ENCODE data around the gene NR6A1. TPM values are rescaled to one million over a fixed set of nuclear protein-coding genes. Genes with fewer than 3 reads are reported as not detected.

Gene NR6A1
- total RNA-seq, 1 donor = 1.2 TPM

DNA sequence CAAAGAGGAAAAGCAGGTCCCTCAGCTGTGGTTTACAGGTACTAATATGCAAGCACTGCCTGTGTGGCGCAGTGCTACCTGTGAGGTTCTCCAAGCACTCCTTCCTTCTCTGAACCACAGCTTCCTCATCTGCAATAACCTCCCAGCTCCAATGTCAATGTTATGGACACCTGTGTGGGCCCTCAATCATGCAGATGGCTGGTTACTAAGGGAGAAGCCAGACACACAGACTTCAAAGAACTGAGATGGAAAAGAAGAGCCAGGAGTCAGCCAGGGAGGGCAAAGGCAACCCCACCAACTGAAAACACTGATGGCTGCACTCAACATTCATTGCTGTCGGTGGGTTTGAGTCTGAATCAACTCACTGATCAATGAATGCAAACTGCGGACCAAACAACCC, 77.7 kb downstream of the NR6A1 start:
- DNase-seq (ENCODE audit: low read depth) = no peak
- no peak overlapping the region for H3K4me3 ChIP-seq (ENCODE audit: low read depth, low read length)
- TF ChIP-seq, protein P1, sequence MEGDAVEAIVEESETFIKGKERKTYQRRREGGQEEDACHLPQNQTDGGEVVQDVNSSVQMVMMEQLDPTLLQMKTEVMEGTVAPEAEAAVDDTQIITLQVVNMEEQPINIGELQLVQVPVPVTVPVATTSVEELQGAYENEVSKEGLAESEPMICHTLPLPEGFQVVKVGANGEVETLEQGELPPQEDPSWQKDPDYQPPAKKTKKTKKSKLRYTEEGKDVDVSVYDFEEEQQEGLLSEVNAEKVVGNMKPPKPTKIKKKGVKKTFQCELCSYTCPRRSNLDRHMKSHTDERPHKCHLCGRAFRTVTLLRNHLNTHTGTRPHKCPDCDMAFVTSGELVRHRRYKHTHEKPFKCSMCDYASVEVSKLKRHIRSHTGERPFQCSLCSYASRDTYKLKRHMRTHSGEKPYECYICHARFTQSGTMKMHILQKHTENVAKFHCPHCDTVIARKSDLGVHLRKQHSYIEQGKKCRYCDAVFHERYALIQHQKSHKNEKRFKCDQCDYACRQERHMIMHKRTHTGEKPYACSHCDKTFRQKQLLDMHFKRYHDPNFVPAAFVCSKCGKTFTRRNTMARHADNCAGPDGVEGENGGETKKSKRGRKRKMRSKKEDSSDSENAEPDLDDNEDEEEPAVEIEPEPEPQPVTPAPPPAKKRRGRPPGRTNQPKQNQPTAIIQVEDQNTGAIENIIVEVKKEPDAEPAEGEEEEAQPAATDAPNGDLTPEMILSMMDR (IDR thresholded peaks at IDR 0.05; ENCODE audit: insufficient read depth, low read length) = no peak

DNA sequence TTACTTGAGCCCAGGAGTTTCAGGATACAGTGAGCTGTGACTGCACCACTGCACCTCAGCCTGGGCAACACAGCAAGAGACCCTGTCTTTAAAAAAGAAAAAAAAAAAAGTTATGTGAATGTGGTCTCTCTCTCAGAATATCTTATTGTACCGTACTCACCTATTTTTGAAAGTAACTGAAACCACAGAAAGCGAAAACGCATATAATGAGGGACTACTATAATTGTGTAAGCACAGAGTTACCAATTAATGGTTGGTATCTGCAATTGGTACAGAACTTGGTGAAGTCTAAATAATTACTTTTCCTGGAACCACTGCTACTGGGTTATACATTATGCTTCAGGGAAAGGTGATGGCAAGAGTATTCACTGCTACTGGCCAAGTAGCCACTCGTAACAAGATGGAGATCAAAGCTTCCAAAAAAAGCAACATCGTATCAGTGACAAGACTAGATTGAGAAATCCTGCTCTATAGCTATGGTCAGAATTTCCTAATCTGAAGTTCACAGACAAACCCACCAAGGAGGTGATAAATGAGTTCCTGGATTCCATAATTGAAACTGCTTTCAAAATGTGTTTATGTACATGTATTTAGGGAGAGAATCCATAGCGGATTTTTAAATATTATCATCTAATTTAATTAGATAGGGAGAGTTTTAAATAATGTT, 82.7 kb downstream of the NR6A1 start:
- TF ChIP-seq, protein P1 (IDR thresholded peaks at IDR 0.05; ENCODE audit: insufficient read depth, low read length) = no peak
- H3K4me3 ChIP-seq (ENCODE audit: low read depth, low read length) = no peak overlapping the region
- no peak for DNase-seq (ENCODE audit: low read depth)

- TF ChIP-seq, protein P1 (IDR thresholded peaks at IDR 0.05; ENCODE audit: insufficient read depth, low read length) = no peak
- H3K4me3 ChIP-seq (ENCODE audit: low read depth, low read length) = no peak overlapping the region
- DNase-seq (ENCODE audit: low read depth) = no peak
Observed at GRCh38 chr9:124686918-124687317, 84.2 kb downstream of the NR6A1 start.

- H3K4me3 ChIP-seq (ENCODE audit: low read depth, low read length) = no peak overlapping the region
- DNase-seq (ENCODE audit: low read depth) = no peak
- TF ChIP-seq, protein P1 (IDR thresholded peaks at IDR 0.05; ENCODE audit: insufficient read depth, low read length) = no peak
Observed at GRCh38 chr9:124685217-124685616, 85.9 kb downstream of the NR6A1 start.

DNA sequence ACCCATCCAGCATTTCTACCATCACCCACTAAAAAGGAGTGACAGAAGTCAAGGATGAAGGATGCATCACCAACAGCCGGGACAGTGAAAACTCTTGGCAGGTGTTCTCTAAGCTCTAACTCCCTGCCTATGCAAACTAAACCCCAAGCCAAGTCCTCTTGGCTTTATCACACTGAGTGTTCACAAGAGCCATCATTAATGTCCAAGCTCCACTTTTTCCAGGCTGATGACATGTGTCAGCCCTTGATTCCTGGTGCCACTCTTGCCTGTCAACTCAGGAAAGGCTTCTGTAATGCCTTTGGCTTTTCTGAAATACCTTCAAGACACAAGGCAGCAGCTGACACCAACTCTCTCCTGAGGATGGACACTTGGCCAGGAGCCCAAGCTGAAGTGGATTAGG, 86.9 kb downstream of the NR6A1 start:
- no peak for DNase-seq (ENCODE audit: low read depth)
- TF ChIP-seq, protein P1 (IDR thresholded peaks at IDR 0.05; ENCODE audit: insufficient read depth, low read length) = no peak
- no peak overlapping the region for H3K4me3 ChIP-seq (ENCODE audit: low read depth, low read length)

DNA sequence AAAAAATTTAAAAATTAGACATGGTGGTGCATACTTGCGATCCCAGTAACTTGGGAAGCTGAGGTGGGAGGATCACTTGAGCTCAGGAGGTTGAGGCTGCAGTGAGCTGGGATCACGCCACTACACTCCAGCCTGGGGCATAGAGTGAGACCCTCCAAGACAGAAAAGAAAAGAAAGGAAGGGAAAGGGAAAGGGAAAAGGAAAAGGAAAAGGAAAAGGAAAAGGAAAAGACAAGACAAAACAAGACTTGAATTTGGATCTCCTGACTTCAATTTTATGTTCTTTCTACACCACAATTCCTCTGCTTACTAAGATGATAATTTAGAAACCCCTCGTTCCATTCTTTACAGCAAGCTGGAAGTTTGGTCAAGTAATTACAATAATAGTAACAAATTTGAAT, 88.1 kb downstream of the NR6A1 start:
- TF ChIP-seq, protein P1 (IDR thresholded peaks at IDR 0.05; ENCODE audit: insufficient read depth, low read length) = no peak
- H3K4me3 ChIP-seq (ENCODE audit: low read depth, low read length) = no peak overlapping the region
- DNase-seq (ENCODE audit: low read depth) = no peak

Measured in fibroblast of the aortic adventitia (primary cell).